HG03045 (cell line): ENCODE results near the gene MED25.

Experiments
- ATAC-seq: cut with Tn5 transposase; IDR thresholded peaks from one replicate; pipeline ENCODE4 v1.9.1; 2021; ENCODE audit warnings: mild to moderate bottlenecking, moderate library complexity; ENCODE audit not compliant: unreplicated experiment

MED25 gene

DNA sequence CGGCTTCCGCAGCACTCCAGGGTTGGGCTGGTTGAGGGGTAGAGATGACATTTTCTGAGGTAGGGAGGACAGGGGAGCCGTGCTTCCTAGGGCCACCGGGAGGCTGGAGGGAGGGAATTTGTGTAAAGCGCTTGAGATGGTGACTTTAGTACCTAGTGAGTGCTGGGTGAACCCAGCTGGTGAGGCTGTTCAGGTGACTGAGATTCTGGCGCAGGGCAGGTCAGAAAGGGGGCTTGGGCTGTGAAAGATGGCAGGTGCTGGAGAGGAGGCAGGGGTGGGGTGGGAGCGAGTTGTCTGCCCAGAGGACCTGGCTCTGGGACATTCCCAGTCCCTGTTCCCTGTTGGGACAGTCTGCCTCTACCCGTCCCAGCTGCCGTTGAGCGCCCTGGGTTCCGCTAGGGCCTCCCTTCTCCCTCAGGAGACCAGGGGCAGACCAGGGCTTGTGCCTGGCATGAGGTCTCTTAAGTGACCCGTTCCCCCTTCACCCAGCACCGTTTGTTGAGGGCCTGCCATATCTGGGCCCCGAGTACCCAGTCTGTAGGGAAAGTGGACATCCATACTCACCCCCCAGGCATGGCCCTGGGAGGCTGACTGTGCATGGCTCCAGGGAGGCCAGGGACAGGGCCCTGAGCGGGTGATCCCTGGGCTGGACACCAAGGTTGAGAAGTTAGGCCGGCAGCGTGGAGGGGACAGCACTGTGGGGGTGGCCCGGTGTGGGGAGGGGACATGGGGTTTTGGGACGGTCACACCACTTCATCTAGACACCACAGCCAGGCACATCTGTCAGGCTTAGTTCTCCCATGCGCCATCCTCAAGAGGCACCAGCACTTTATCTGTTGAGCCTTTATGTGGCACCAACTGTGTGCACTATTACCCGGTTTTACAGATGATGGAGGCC lies 37.8 kb downstream of the MED25 start:
- ATAC-seq = no peak

DNA sequence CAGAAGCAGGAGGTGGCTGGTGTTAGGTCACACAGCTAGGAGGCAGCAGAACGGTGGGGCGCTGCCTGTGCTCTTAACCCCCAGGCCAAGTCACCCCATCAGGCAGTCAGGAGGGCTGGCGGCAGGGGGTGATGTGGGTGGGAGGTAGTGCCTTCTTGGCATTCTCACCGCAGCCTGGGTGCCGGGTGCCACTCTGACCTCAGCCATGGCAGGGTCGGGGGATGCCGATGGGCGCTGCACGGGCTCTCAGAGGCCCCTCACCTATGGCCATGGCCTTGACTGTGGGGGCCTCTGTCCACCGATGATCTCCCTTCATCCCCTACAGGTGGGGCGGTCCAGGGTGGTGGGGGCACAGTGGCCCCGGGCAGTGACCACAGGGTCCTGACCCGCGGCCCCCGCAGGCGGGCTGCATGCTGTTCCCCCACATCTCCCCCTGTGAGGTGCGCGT lies 38.5 kb downstream of the MED25 start:
- no peak for ATAC-seq

DNA sequence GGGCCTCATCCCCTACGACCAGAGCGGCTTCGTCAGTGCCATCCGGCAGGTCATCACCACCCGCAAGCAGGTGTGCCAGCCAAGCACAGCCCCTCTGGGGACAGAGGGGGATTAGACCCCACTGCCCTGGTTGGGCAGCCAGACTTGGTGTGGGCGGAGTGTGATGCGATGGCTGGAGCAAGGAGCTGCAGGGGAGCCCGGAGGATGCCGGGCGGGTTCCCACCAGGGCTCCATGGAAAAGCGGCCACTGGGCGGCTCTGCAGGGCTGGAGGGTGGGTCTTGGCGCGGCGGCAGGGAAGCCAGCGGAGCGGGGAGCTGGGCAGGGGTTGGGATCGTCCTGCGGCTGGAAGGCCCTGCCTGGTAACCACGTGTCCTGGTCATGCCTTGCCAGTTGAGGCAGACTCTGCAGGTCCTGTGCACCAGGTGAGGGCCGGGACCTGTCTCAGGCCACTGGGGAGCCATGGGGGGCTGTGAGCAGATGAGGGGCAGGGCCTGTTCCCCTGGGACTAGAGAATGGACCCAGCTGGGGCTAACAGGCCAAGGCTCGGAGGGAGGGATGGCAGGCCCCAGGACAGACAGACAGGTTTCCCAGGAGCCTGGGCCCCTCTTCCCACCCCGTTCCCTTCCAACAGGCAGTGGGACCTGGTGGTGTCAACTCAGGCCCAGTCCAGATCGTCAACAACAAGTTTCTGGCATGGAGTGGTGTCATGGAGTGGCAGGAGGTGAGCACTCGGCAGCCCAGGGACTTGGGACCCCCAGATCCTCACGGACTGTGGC lies 39.2 kb downstream of the MED25 start:
- ATAC-seq = no peak

DNA sequence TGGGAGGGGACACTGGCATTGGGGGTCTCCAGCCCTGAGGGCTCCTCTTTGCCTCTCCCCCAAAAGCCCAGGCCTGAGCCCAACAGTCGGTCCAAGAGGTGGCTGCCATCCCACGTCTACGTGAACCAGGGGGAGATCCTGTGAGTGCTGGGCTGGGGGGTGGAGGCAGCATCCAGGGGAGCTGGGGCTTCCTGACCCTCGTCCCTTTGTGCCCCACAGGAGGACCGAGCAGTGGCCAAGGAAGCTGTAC lies 39.7 kb downstream of the MED25 start:
- no peak for ATAC-seq

DNA sequence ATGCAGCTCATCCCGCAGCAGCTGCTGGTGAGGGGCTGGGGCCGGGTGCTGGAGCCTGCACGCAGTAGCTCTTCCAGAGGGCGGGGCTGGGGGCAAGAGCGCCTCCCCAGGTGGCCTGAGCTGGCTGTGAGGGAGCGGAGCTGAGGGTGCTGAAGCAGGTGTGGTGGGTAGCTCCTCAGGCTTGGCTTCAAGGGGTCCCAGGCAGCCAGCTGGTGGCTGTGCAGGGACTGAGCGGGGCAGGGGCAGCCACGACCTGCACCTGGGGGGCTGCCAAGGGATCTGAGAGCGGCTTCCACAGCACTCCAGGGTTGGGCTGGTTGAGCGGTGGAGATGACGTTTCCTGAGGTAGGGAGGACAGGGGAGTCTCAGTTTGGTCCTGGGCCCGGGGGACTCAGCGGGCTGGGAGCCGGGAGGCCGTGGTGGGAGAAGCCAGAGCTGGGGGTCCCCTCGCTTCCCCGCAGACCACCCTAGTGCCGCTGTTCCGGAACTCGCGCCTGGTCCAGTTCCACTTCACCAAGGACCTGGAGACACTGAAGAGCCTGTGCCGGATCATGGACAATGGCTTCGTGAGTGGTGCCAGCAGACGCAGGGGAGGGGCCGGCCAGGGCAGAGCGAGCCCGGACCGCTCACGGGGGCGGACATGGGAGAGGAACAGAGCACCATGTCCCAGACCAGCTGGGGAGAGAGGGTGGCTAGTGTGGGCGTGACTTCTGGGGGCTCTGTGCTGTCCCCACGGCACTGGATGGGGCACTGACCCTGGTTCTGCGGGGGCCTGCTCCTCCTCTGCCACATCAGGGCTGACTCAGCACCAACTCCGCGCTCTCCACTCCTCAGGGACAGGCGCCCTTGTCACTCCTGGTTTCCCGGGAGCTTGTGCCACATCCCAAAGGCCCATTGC lies 40.2 kb downstream of the MED25 start:
- no peak for ATAC-seq

DNA sequence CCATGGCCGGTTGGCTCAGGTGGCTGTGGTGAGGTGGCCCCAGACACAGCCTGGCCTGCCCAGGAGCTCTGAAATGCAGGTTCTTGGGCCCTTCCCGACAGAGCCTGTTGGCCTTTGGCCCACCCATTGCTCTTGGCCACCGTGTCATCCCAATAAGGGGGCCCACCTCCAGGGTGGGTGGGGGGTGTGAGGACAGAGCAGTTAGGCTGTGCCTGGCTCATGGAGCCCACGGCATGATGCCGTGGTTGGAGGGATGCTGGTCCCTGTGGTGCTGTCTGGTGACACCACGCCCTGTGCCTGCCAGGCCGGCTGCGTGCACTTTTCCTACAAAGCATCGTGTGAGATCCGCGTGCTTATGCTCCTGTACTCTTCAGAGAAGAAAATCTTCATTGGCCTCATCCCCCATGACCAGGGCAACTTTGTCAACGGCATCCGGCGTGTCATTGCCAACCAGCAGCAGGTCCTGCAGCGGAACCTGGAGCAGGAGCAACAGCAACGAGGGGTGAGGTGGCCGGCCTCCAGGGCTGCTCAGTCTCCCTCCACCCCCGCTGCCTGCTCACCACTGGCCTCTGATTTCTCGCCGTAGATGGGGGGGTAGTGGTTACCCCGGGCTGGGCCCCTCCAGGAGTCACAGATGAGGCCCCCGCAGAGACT lies 41.7 kb downstream of the MED25 start:
- no peak for ATAC-seq

DNA sequence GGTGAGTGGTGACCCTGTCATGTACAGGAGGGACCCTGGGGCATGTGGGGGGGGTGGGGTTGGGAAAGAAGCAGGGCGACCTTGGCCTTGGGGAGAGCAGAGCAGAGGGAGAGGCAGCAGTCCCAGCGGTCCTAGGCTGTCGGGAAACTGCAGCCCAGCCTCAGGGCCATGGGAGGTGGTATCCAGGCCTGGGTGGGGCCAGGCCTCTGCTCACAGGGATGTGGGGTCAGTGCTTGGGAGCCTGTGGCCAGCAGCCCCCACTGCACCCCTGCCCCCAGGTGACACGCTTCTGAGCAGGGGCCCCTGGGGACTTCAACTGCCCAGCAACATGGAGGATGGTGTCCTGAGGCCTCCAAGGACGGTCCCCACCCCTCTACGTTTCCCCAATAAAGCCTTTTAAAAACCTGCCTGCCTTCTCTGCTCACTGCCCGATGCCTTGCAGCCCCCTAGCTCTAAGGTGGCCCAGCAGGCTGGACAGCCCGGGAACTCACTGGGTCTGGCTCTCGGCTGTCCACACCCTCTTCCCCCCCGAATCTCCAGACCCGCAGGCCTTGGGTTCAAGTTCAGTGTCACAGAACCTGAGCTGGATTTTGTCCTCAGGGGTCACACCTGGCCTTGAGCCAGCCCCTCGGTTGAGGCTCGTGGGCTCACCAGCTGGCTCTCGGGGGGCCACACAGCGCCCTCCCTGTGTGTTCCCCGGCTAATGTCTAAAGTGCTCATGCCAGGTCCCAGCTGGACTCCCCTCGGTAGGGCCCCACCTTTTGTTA lies 42.4 kb downstream of the MED25 start:
- no peak for ATAC-seq

DNA sequence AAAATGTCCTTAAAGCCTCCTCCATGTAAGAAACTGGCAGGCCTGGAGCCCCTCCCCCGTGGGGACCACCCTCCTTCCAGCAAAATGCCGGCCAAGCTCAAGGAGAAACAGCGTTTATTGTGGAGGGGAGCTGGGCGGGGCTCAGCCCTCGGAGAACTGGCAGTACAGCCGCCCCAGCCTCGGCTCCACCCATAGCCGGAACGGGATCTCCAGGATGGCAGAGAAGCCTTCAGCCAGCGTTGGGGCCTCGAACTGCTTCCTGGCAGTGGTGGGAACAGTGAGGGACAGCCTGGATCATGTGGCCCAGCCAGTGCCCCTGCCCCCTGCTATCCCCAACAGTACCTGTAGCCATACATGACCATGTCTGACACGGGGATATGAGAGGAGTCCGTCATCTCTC lies 43.0 kb downstream of the MED25 start:
- ATAC-seq = no peak

DNA sequence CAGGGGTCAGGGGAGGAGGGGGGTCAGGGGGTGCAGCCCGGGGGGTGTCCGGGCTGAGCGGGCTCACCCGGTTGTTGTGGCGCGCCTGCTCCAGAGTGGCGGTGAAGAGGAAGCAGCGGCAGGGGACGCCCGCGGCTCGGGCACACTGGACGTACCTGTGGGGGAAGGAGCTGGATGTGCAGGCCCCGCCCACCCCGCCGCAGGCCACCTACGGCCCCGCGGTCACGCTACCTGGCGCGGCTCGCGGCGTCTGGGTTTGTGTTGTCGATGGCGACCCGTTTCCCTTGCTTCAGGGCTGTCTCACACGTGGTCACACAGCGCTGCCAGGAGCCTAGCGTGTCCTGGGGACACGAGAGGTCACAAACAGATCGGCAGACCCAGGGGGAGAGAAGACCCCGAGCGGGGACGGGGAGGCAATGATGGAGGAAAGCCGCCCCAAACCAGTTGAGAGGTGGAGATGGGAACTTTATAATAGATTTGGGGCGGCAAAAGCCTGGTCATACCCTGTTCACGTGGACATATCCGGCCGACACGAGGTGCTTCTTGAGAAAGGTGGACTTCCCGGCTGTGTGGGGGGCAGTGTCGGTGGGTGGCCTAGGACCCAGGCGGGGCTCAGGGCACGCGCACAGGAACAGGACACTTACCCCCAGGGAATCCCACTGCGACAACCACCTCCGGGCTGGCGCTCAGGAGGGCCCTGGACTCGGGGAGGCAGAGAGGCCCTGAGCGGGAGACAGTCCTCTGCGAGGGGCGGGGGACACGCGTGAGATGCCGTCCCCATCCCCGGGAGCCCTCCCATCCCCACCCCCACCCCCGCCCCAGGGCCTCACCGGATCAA lies 43.7 kb downstream of the MED25 start:
- no peak for ATAC-seq

DNA sequence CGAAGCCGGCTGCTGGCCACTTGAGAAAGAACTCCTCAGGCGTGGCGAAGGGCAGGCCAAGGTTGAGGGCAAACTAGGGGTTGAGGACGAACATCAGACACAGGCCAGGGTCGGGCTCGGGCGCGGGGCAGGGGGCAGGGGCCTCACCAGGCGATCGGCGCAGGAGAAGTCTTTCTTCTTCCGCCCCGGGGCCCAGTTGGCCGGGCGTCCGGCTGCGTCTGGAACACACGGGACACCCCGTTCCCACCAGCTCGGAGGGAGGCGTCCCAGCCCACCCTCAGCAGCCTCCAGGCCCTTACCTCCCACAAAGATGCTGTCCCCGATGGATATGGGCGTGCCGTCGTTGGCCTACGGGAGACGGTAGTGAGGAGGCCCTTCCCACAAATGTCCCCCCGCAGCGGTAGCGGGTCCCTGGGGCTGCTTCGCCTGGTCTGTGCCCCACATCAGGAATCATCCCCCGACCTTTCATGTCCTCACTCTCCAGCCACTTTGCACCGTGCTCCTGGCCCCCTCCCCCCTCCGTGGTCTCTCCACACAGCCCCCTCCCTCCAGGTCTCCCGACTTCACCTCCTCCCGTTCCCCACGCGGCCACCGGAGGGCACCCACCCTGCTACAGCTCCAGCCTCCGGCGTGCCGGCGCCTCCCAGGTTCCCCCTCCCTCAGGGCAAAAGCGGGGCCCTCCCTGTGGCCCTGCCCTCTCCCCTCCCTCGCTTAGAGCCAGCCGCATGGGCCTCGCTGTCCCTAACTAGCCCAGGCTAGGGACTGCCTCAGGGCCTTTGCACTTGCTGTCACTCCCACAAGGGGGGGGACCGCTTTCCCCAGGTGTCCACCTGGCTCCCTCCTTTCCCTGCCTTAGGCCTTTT lies 44.5 kb downstream of the MED25 start:
- no peak for ATAC-seq

DNA sequence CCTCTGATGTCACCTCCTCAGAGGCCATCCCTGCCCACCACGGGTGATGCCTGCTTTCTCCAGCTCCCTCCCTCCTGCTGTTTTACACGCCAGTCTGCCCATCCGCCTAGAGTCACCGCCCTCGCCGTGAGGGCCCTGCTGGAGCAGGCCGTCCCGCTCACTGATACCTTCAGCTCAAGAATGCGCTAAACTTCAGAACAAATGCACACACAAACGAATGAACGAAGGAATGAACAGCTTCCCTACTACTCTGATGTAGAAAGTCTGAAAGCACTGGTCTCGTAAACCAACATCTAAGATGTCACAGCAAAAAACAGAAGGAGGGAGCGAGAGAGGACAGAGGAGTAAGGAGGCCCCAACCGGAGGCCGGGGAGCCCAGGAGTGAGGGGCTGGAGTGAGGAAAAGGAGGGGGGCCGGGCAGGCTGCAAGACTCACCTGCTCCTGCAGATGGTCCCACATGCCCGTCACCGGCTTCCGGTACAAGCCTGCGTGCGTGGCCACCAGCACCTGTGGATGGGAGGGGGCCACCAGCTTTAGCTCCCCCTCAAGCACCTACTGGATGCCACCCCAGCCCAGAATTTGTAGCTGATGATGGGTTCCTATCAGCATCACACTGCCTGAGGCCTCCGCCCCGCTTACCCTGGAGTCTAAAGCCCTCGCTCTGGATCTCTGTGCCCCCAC lies 45.3 kb downstream of the MED25 start:
- no peak for ATAC-seq

DNA sequence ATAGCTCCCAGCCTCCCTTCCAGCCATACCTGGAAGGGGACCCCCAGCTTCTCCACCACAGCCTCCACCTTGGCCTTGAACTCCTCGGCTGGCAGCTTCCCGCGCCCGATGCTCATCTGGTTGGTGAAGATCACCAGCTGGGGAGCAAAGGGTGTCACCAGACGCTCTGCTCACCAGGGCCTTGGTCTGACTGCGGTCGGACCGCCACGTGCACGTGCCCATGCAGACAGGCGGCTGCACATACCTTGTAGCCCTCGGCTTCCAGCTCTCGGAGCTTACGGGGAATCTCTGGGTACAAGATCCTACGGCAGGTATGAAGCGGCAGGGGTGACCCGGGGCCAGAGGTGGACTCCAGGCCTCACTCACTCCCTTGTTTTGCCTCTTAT lies 45.8 kb downstream of the MED25 start:
- no peak for ATAC-seq

DNA sequence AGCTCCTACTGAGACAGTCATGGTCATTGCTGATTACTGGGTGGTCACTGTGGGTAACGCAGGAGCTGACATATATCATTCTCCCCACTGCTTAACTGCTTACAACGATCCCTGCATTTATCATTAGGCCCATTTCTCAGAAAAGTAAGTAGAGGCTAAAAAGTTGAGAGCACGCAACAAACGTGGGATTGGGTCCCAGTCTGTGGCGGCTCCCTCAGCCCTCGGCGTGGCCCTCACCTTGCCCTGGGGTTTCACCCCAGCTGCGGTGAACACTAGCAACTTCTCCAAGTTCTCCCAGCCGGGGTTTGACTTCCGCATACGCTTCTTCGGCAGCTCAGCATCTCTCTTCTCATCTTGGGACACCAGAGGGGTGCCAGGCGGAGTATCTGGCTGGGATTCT lies 46.8 kb downstream of the MED25 start:
- no peak for ATAC-seq

DNA sequence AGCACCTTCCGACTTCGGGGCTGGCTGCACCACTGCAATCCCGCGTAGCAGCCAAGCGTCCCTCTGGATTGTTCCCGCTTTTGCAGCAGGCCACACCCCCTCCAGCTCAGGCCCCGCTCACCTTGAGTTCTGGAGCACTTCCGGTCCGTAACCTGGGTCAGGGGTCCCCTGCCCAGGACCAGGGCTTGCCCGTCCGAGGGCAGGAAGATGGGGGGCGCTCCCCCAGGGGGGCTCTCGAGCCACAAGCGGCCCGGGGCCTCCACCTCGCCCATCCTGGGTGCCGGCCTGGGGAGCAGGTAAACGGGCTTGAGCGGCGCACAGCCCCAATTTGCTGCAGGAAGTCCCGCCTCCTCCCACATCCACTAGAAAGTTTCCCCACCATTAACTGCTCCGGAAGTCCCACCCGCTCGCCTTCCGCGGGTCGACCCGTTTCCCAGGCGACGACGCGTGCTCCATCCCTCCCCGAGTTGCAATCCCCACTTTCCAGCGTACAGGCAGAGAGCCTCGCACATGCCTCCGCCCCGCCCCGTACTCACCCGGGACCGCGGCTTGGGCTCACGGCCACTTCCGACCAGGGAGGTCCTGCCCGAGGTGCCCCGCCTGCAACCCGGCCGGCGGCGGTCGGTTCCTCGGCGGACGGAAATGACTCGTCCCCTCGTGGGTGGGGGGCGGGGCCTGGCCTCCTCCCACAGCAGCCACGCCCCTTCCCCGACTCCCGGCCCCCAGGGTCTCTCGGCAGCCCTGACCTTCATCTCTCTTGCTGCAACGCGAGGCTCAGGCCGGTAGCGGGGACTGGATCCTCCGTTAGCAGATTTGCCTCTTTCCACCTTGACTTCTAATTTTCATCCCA lies 49.1 kb downstream of the MED25 start, which contains the start of gene PNKP:
PNKP (minus strand) TSS at position 644 of the 850 bp plus-strand sequence; CDS start at position 272, 372 bp downstream.
- ATAC-seq = peak; percentile 40

DNA sequence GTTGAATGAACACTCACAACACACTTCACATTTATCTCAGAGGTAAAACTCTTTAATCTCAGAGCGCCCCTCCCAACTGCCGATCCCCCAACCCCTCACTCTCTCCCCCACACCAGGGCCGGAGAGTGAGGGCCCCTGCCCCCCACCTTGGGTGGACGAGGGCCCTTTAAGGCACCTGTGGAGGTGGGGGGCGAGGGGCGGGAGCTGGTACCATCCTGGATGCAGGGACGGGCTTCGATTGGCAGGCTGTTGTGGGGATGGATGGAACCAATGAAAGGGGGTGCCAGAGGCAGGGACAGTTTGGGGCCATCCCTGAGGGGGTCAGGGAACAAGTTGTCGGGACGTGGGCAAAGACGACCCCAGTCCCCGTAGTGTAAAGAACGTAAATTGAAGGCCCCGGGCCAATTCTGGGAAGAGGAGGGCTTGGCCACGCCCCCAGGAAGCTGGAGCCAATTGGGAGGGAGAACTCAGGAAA lies 51.0 kb downstream of the MED25 start:
- ATAC-seq = peak; percentile 11

DNA sequence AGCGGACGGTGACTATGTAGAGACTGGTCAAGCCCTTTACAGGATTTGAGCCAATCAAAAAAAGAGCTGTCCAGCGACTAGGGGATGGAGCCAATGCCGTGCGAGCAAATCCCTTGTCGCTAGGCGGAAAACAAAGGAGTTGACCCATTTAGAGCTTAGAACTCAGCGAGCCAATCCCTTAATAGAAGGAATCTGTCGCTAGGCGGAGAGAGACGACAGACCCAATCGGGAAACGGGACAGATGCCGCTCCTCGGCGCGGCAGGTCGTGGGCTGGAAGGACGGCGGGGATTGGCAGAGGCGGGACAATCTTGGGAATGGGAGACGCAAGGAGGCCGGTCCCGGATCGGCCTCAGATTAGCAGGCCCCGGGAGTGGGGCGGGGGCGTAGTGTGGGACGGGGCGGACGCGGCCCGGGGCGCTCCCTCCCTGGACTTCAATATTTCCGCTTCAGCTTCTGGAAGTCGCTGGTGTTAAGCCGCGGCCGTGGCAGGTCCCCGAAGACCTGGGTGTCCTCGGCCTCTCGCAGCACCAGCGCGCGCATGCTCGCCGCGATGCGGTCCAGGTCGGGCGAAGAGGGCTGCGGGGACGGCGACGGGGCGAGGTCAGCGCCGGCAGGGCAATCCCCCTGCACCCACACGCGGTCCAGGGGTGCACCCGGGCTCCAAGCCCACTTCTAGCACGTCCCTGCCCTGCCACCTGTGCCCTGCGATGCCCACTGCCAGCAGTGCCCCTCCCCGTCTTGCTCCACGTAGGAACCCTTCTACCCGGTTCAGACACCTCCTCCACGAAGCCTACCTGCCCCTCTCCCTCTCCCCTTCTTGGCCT lies 51.6 kb downstream of the MED25 start:
- ATAC-seq = peak; percentile 71
